Neural progenitor cell (in vitro differentiated cells): ENCODE results near the gene ERICH6.

ENCODE experiments used
- EZH2phosphoT487 ChIP-seq: fragments of 200-600 bp; sonication (generic); IDR thresholded peaks from 2 replicates; pipeline ENCODE4 v1.6.1; 2017; ENCODE audit warnings: antibody characterized with exemption
- TF ChIP-seq, protein P1 (sequence below): fragments of 200-600 bp; sonication (generic); IDR thresholded peaks from 2 replicates; pipeline ENCODE4 v1.5.1; 2017; ENCODE audit warnings: antibody characterized with exemption, mild to moderate bottlenecking

DNA sequence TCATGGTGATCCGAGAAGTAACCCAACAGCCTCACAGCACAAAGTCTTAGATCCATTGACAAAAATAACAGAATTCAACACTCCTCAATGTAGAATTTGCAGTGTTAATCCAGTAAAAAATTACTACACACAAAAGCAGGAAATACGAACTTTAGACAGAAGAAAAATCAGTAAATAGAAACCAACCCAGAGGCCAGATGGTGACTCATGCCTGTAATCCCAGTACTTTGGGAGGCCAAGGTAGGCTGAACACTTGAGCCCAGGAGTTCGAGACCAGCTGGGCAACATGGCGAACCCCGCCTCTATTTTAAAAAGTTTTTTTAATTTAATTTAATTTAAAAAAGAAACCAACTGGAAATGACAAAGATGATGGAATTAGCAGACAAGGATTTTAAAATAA, 64.5 kb downstream of the ERICH6 start:
- no peak for TF ChIP-seq EZH2phosphoT487
- TF ChIP-seq, protein P1, sequence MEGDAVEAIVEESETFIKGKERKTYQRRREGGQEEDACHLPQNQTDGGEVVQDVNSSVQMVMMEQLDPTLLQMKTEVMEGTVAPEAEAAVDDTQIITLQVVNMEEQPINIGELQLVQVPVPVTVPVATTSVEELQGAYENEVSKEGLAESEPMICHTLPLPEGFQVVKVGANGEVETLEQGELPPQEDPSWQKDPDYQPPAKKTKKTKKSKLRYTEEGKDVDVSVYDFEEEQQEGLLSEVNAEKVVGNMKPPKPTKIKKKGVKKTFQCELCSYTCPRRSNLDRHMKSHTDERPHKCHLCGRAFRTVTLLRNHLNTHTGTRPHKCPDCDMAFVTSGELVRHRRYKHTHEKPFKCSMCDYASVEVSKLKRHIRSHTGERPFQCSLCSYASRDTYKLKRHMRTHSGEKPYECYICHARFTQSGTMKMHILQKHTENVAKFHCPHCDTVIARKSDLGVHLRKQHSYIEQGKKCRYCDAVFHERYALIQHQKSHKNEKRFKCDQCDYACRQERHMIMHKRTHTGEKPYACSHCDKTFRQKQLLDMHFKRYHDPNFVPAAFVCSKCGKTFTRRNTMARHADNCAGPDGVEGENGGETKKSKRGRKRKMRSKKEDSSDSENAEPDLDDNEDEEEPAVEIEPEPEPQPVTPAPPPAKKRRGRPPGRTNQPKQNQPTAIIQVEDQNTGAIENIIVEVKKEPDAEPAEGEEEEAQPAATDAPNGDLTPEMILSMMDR, result no peak
